ENCODE measurements around the gene HOXC10. TPM values are rescaled to one million over a fixed set of nuclear protein-coding genes. Genes with fewer than 3 reads are reported as not detected.

The HOXC10 gene
- total and polyA plus RNA-seq, 2 of the 8 experiments (the other 6 are each of a cell fraction or from before 2014, with no cell fraction given), result not detected

- ChIA-PET CTCF (ENCODE audit: partially characterized antibody) (interaction anchor here (0.5 to 5.8 kb wide), 27 partner anchors 8 to 471 kb away, joined by 3 to 91 read pairs (median 4); partner anchors contain the start of genes HOXC11, HOXC12, HOXC13 and HOXC5), POLR2A (ENCODE audit: partially characterized antibody) (interaction anchor here (1.2 to 1.4 kb wide), 3 partner anchors 10 to 16 kb away, joined by 3 to 4 read pairs (median 3); partner anchors contain the start of gene HOXC11)
- Histone ChIP-seq H3K14ac (ENCODE audit: insufficient read length) (no peak overlapping the region), H2BK120ac (replicated peaks; ENCODE audit: low read depth, low read length) (no peak overlapping the region), H2AFZ (ENCODE audit: low read length) (no peak overlapping the region), H2BK15ac (ENCODE audit: low read length) (no peak overlapping the region), H3K27me3 (replicated peaks in 1 of 4; ENCODE audit: control insufficient read depth in 3 of 4, extremely low read depth in 1 of 4, insufficient read depth in 3 of 4, low read length in 3 of 4) (peaks cover 95 to 99% (median 97%) of the 10 kb centered on the region in 4 experiments), H4K5ac (ENCODE audit: insufficient read length, low read depth, low read length) (no peak overlapping the region), H2BK12ac (ENCODE audit: low read depth, low read length) (no peak overlapping the region), H3K27ac (ENCODE audit: low read depth, low read length) (no peak overlapping the region), H3K9me3 (ENCODE audit: insufficient read depth in 2 of 2, low read depth in 1 of 2, low read length in 1 of 2) (peaks cover 0 to 9% of the 10 kb centered on the region in 2 experiments; a peak in 1 of 4 replicates), H3K4me3 (ENCODE audit: extremely low read depth in 1 of 4, insufficient read depth in 2 of 4, low read depth in 3 of 4, low read length in 4 of 4) (no peak overlapping the region), H3K79me2 (ENCODE audit: control insufficient read depth in 1 of 2, insufficient read depth in 2 of 2, low read length in 2 of 2) (no peaks in the 10 kb centered on the region), H2BK5ac (ENCODE audit: low read depth, low read length) (no peak overlapping the region), H3K18ac (ENCODE audit: extremely low read depth, low read length) (no peak overlapping the region), H4K20me1 (replicated peaks in 1 of 2; ENCODE audit: control insufficient read depth in 1 of 2, insufficient read depth in 2 of 2, low read length in 2 of 2) (peaks cover 16 to 40% of the 10 kb centered on the region in 2 experiments), H3K4me1 (replicated peaks in 1 of 4; ENCODE audit: control insufficient read depth in 3 of 4, insufficient read depth in 4 of 4, low read length in 3 of 4) (peaks cover 0 to 6% (median 3%) of the 10 kb centered on the region in 4 experiments; a peak in 3 of 7 replicates), H3K56ac (replicated peaks; ENCODE audit: insufficient read length, low read depth, low read length) (no peak overlapping the region), H3K4me2 (ENCODE audit: insufficient read depth in 1 of 2, low read depth in 2 of 2, low read length in 2 of 2) (no peak overlapping the region), H2BK20ac (ENCODE audit: low read length) (no peak overlapping the region), H4K91ac (replicated peaks; ENCODE audit: insufficient read length, low read length) (no peak overlapping the region), H3K36me3 (ENCODE audit: control insufficient read depth in 2 of 4, insufficient read depth in 4 of 4, low read length in 3 of 4) (peaks cover 0 to 10% (median 0%) of the 10 kb centered on the region in 4 experiments; a peak in 1 of 8 replicates), H3K23me2 (ENCODE audit: low read depth, low read length) (no peaks in the 10 kb centered on the region), H3K4ac (replicated peaks; ENCODE audit: insufficient read length, low read depth, low read length) (no peak overlapping the region), H2AK5ac (ENCODE audit: low read depth, low read length) (no peak overlapping the region), H4K8ac (ENCODE audit: extremely low read depth, insufficient read depth, low read length) (no peak overlapping the region), H3K23ac (ENCODE audit: insufficient read length) (no peak overlapping the region), H3K79me1 (ENCODE audit: low read depth, low read length) (no peaks in the 10 kb centered on the region), H3K9ac (replicated peaks in 1 of 4; ENCODE audit: extremely low read depth in 1 of 4, low read depth in 3 of 4, low read length in 3 of 4) (no peak overlapping the region)
- no peak for FAIRE-seq
- 5% methylated on average over 5 of the region's 5 CpGs; no CpG with 5 or more reads in 1 of the 2 experiments for WGBS, 2 experiments (ENCODE audit: extremely low coverage in 1 of 2, insufficient coverage in 1 of 2, insufficient read length in 1 of 2, insufficient replicate concordance in 2 of 2, low coverage in 1 of 2, low lambda C conversion rate in 2 of 2, missing lambda C conversion rate in 1 of 2)
- DNase-seq (ENCODE audit: low read depth in 1 of 2, low spot score in 2 of 2), result no peak
- TF ChIP-seq HDAC2 (IDR thresholded peaks at IDR 0.05; ENCODE audit: borderline replicate concordance in 1 of 2, low read depth in 2 of 2, low read length in 2 of 2) (no peak), NRF1 (IDR thresholded peaks at IDR 0.05; ENCODE audit: low read depth, low read length) (no peak), POLR2AphosphoS5 (IDR thresholded peaks at IDR 0.05; ENCODE audit: low read depth, low read length) (no peak), CHD1 (IDR thresholded peaks at IDR 0.05; ENCODE audit: low read depth, low read length) (no peak), USF2 (IDR thresholded peaks at IDR 0.05; ENCODE audit: low read length) (no peak), MAX (IDR thresholded peaks at IDR 0.05) (no peak), ATF3 (IDR thresholded peaks at IDR 0.05; ENCODE audit: insufficient read depth, low read depth, low read length) (no peak)
- TF ChIP-seq, protein P1, sequence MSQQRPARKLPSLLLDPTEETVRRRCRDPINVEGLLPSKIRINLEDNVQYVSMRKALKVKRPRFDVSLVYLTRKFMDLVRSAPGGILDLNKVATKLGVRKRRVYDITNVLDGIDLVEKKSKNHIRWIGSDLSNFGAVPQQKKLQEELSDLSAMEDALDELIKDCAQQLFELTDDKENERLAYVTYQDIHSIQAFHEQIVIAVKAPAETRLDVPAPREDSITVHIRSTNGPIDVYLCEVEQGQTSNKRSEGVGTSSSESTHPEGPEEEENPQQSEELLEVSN (IDR thresholded peaks at IDR 0.05), result no peak
These were observed 3.7 kb downstream of the HOXC10 start for GRCh38 chr12:53988541-53989226.
